WTC11 (cell line): ENCODE data around the gene TOX4.

Experiments used
- AFF4 ChIP-seq: sonication (generic); formaldehyde crosslinking; IDR thresholded peaks from 2 replicates; pipeline ENCODE4 v1.8.1; 2023; ENCODE audit warnings: mild to moderate bottlenecking, missing genetic modification reagents, borderline replicate concordance
- CTCF ChIP-seq: fragments of 200-600 bp; IDR thresholded peaks from 2 replicates; pipeline ENCODE4 v1.8.0; 2022; ENCODE audit warnings: antibody characterized with exemption
- MAX ChIP-seq: sonication (generic); formaldehyde crosslinking; IDR thresholded peaks from 2 replicates; pipeline ENCODE4 v1.8.0; 2022; ENCODE audit warnings: mild to moderate bottlenecking, missing genetic modification reagents
- NFYB ChIP-seq: sonication (generic); formaldehyde crosslinking; conservative IDR thresholded peaks from 2 replicates; pipeline ENCODE4 v1.8.0; 2022; ENCODE audit warnings: low read depth, missing genetic modification reagents
- USF2 ChIP-seq: sonication (generic); formaldehyde crosslinking; IDR thresholded peaks from 2 replicates; pipeline ENCODE4 v1.8.1; 2023; ENCODE audit warnings: mild to moderate bottlenecking, missing genetic modification reagents, moderate library complexity

GRCh38 chr14:21525962-21526671, 49.1 kb downstream of the TOX4 start, which contains the start of gene SALL2:
- TF ChIP-seq USF2 (CRISPR knock-in tag): no peak; the same call in 1 of the 2 replicates
- no peak for TF ChIP-seq CTCF
- no peak; the same call in 1 of the 2 replicates for TF ChIP-seq MAX
- peak; percentile 70; the same call in 1 of the 2 replicates for TF ChIP-seq AFF4 (CRISPR knock-in tag)
- TF ChIP-seq NFYB (CRISPR knock-in tag): no peak
